Natural killer cell (primary cell): ENCODE results near the gene TPSAB1. TPM values are rescaled to one million over a fixed set of nuclear protein-coding genes. Genes with fewer than 3 reads are reported as not detected.

Source experiments
- ATAC-seq, 3 donors: fragments of 150-1000 bp in 2 of 3; fragments of 200-7000 bp in 1 of 3; cut with Tn5 transposase; 1 replicate in 1 of 3; 2 replicates in 2 of 3; pipeline ENCODE4 v1.10.0; 2021; ENCODE audit warnings: mild to moderate bottlenecking in 2 of 3, moderate library complexity in 2 of 3
- DNase-seq, 2 donors: peaks; one replicate each; pipeline versions ENCODE4 v3.0.0 to v3.0.0-alpha.2; 2013 to 2021; ENCODE audit warnings: mixed read lengths in 1 of 2
- H3K27ac ChIP-seq: one replicate; pipeline ENCODE4 v1.5.1; 2013; ENCODE audit warnings: mild to moderate bottlenecking, low read length
- H3K27me3 ChIP-seq: one replicate; pipeline ENCODE4 v1.6.1; 2013; ENCODE audit warnings: low read length; ENCODE audit not compliant: control insufficient read depth, insufficient read depth
- H3K36me3 ChIP-seq: one replicate; pipeline ENCODE4 v1.6.1; 2013; ENCODE audit warnings: low read length; ENCODE audit not compliant: control insufficient read depth, insufficient read depth
- H3K4me1 ChIP-seq: one replicate; pipeline ENCODE4 v1.6.1; 2013; ENCODE audit warnings: low read length; ENCODE audit not compliant: control insufficient read depth, insufficient read depth
- H3K4me3 ChIP-seq: one replicate; pipeline ENCODE4 v1.5.1; 2013; ENCODE audit warnings: low read length
- H3K9me3 ChIP-seq: one replicate; pipeline ENCODE4 v1.6.1; 2013; ENCODE audit warnings: low read length; ENCODE audit not compliant: control insufficient read depth, insufficient read depth
- H3K27ac Mint-ChIP-seq, 2 donors: one replicate each; pipeline ENCODE4 v1.8.0; 2022; ENCODE audit warnings: mild to moderate bottlenecking in 2 of 2, mixed read lengths in 2 of 2, moderate library complexity in 1 of 2
- H3K27me3 Mint-ChIP-seq, 2 donors: one replicate each; pipeline ENCODE4 v1.8.0; 2022; ENCODE audit warnings: low read depth in 2 of 2, mixed read lengths in 2 of 2
- H3K36me3 Mint-ChIP-seq: one replicate; pipeline ENCODE4 v1.8.0; 2022; ENCODE audit warnings: mixed read lengths
- H3K4me1 Mint-ChIP-seq, 2 donors: one replicate each; pipeline ENCODE4 v1.8.0; 2022; ENCODE audit warnings: mixed read lengths in 2 of 2
- H3K4me3 Mint-ChIP-seq: one replicate; pipeline ENCODE4 v1.8.0; 2022; ENCODE audit warnings: mild to moderate bottlenecking, moderate library complexity, mixed read lengths
- H3K9me3 Mint-ChIP-seq, 2 donors: one replicate each; pipeline ENCODE4 v1.8.0; 2022; ENCODE audit warnings: mixed read lengths in 2 of 2
- CTCF ChIP-seq: fragments of 200-600 bp; IDR thresholded peaks from one replicate; pipeline ENCODE4 v1.8.0; 2022; ENCODE audit warnings: antibody characterized with exemption
- WGBS: methylation state at CpG from one replicate; pipeline ENCODE4 v1.1.7; 2013; ENCODE audit warnings: missing lambda C conversion rate; ENCODE audit not compliant: insufficient coverage; 5-methylcytosine and 5-hydroxymethylcytosine counted together
- intact Hi-C: fragments of 100-400 bp; cut with micrococcal nuclease; formaldehyde crosslinking; loops from one replicate; pipeline ENCODE4 v1.14.2; 2022
- total RNA-seq, 4 donors: library from RNA; stranded (reverse); fragments of 120-200 nt in 1 of 4; gene quantifications; one replicate each; pipeline versions ENCODE4 v1.2.3 to v1.2.4, GENCODE V29; 2013 to 2022

Gene TPSAB1
- total RNA-seq, 3 donors from 2014 or later (not counting 1 experiment from before 2014, with no cell fraction given): 0.82 to 13.4 TPM; not detected in 1

GRCh38 chr16:1282324-1282973 is 41.9 kb downstream of the TPSAB1 start:
- 57% methylated on average over 15 of the region's 17 CpGs for WGBS
- Mint-ChIP-seq H3K4me3 (no peak overlapping the region), H3K27me3 (peaks cover 0 to 9% of the 10 kb centered on the region in 2 donors)

GRCh38 chr16:1283296-1283695 is 42.8 kb downstream of the TPSAB1 start:
- ATAC-seq: no peak
- Histone ChIP-seq H3K9me3 (no peaks in the 10 kb centered on the region), H3K27me3 (no peaks in the 10 kb centered on the region), H3K36me3 (no peaks in the 10 kb centered on the region), H3K4me3 (no peak overlapping the region), H3K4me1 (peaks cover 5% of the 10 kb centered on the region), H3K27ac (no peak overlapping the region)
- no peak overlapping the region for H3K27ac Mint-ChIP-seq
- H3K4me3 Mint-ChIP-seq: no peak overlapping the region
- 51% methylated on average over 17 of the region's 17 CpGs for WGBS
- peaks cover 8 to 12% of the 10 kb centered on the region in 2 donors for H3K27me3 Mint-ChIP-seq
- H3K4me1 Mint-ChIP-seq: no peaks in the 10 kb centered on the region
- intact Hi-C loops: no loop called here
- no peaks in the 10 kb centered on the region for H3K36me3 Mint-ChIP-seq
- DNase-seq: no peak
- no peak for TF ChIP-seq CTCF
- no peaks in the 10 kb centered on the region for H3K9me3 Mint-ChIP-seq

More at GRCh38 chr16:1282324-1282973, 41.9 kb downstream of the TPSAB1 start:
- Histone ChIP-seq H3K27me3 (no peaks in the 10 kb centered on the region), H3K36me3 (no peaks in the 10 kb centered on the region), H3K9me3 (no peaks in the 10 kb centered on the region), H3K27ac (no peak overlapping the region), H3K4me3 (no peak overlapping the region), H3K4me1 (peaks cover 5% of the 10 kb centered on the region)
- intact Hi-C loops: no loop called here
- no peaks in the 10 kb centered on the region for H3K36me3 Mint-ChIP-seq
- ATAC-seq (no peak), DNase-seq (no peak)
- no peak overlapping the region for H3K27ac Mint-ChIP-seq
- H3K9me3 Mint-ChIP-seq: no peaks in the 10 kb centered on the region
- TF ChIP-seq CTCF: no peak
- H3K4me1 Mint-ChIP-seq: no peaks in the 10 kb centered on the region

GRCh38 chr16:1283996-1284616 is 43.6 kb downstream of the TPSAB1 start:
- no peak overlapping the region for H3K4me3 Mint-ChIP-seq
- H3K4me1 ChIP-seq: peaks cover 5% of the 10 kb centered on the region
- peaks cover 2% of the 10 kb centered on the region for H3K27me3 ChIP-seq
- intact Hi-C loops: no loop called here
- no peak overlapping the region for H3K27ac Mint-ChIP-seq
- TF ChIP-seq CTCF: no peak
- ATAC-seq (no peak), DNase-seq (no peak)
- H3K27ac ChIP-seq: no peak overlapping the region
- no peaks in the 10 kb centered on the region for H3K4me1 Mint-ChIP-seq
- no peaks in the 10 kb centered on the region for H3K36me3 ChIP-seq
- H3K9me3 Mint-ChIP-seq: no peaks in the 10 kb centered on the region
- WGBS: 91% methylated on average over 15 of the region's 16 CpGs
- no peak overlapping the region for H3K4me3 ChIP-seq
- no peaks in the 10 kb centered on the region for H3K36me3 Mint-ChIP-seq
- no peaks in the 10 kb centered on the region for H3K9me3 ChIP-seq
- peaks cover 9 to 12% of the 10 kb centered on the region in 2 donors for H3K27me3 Mint-ChIP-seq
